GM18873 (cell line): ENCODE data around the gene SPRY4.
"Not testable (repeated sequence)": the region's sequence is repeated elsewhere in the genome, so short reads cannot be mapped to it uniquely, and the experiment has no call there.

Source experiments
- ATAC-seq: cut with Tn5 transposase; IDR thresholded peaks from one replicate; pipeline ENCODE4 v1.9.1; 2021; ENCODE audit warnings: mild to moderate bottlenecking, moderate library complexity, moderate number of reproducible peaks; ENCODE audit not compliant: unreplicated experiment, low FRiP score

The SPRY4 gene

DNA sequence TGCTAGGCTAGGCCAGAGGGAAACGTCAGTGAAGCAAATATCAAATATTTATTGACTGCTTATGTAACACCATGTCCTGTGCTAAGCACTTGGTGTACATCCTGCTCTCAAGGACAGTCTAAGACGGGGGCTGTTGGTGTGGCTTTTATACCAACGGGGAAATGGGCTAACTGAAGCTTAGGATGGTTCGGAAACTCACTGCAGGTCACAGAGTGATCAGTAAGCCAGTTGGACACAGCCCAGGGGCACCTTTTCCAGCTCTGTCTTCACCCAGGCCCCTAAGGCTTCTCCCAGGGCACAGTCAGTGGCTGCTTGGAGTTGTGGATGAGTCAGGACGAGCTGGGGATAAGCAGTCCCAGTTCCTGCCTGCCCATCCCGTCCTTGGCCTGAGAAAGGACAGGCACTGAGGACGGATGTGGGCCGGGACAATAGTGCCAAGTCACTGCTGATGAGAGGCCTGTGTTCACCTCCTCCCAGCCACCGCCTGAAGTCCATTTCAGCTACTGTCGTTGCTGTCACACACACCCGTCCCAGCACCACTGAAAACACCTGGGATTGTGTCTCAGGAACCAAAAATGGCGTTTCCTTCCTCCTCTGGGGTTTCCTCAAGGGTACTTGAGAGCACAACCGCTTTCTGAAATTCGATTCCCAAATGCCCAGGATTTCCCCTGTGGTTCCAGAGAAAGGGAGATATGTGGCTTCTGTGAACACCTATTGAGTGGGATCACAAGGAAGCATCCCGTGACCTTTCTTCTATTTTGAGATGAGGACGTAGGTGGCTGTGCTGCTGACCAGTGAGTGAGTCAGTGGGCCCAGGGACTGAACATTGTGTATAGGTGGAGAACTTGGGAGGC, 17.5 kb upstream of the SPRY4 start:
- no peak for ATAC-seq

DNA sequence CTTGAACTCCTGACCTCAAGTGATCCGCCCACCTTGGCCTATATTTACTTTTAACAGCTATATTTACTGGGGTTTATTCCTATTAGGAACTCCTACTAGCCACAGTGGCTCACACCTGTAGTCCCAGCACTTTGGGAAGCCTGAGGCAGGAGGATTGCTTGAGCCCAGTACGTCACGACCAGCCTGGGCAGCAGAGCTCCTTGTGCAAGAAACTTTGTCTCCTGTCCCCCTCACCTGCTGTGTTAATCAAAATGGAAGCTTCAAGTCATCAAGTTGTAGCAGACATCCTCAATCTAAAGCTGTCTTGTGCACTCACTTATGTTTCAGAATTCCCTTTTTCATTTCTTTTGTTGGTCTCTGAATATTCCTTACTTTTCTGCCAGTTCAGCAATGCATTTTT, 15.0 kb upstream of the SPRY4 start:
- no peak for ATAC-seq

DNA sequence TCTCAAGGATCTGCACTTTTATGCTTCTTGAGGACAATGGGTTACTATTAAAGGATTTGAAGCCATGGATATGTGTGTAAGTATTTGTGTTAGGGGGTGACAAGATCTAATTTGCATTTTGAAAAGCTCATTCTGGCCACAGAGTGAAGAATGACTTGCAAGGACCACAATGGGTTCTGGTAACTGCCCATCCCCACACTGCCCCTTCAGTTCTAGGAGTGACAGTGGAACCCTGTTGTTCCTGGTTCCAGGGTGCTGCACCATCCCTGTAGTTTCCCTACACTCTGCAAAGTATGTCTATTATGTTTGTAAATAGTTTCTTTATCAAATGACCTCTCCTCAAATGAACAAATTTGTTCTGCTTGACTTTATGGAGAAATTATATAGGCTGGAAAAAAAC, 9.7 kb upstream of the SPRY4 start:
- no peak for ATAC-seq

DNA sequence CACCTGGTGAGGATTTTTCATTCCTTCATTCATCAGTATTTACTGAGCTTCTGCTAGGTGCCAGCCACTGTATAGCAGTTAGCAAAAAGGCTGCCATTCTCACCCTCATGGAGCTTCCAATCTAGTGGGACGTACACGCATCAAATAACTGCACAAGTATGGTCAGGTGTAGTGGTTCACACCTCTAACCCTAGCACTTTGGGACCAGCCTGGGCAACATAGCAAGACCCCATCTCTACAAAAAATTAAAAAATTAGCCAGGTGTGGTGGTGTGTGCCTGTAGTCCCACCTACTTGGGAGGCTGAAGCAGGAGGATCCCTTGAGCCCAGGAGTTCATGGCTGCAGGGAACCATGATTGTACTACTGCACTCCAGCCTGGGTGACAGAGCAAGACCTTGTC, 8.9 kb upstream of the SPRY4 start:
- ATAC-seq: not testable (repeated sequence)

DNA sequence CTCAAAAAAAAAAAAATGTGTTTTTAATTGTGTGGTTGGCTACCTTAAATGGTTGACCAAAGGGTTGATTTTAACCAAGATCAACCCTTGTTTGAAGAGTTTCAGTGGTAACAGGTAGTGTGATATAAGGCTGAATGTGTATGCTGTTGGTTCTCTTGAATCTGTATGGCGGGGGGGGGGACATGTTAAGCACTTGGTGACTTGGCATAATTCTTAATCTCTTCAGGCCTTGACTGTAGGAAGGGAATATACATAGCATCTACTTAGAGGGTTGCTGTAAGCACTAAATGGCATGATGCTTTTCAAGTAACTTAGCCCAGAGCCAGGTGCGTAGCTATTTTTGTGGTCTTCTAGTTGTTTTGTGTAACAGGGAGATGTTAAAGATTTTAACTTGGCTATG, 5.6 kb upstream of the SPRY4 start:
- ATAC-seq: no peak

DNA sequence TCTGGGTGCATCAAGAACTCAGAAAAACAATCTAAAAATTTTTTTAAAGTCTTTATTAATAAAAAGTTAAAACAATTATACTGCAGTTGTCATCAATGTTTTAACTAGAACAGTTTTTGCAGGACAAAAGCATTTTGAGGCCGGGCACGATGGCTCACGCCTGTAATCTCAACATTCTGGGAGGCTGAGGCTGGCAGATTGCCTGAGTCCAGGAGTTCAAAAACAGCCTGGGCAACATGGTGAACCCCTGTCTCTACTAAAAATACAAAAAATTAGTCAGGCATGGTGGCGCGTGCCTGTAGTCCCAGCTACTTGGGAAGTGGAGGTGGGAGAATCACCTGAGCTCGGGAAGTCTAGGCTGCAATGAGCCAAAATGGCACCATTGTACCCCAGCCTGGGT, 5.2 kb upstream of the SPRY4 start:
- ATAC-seq: no peak

DNA sequence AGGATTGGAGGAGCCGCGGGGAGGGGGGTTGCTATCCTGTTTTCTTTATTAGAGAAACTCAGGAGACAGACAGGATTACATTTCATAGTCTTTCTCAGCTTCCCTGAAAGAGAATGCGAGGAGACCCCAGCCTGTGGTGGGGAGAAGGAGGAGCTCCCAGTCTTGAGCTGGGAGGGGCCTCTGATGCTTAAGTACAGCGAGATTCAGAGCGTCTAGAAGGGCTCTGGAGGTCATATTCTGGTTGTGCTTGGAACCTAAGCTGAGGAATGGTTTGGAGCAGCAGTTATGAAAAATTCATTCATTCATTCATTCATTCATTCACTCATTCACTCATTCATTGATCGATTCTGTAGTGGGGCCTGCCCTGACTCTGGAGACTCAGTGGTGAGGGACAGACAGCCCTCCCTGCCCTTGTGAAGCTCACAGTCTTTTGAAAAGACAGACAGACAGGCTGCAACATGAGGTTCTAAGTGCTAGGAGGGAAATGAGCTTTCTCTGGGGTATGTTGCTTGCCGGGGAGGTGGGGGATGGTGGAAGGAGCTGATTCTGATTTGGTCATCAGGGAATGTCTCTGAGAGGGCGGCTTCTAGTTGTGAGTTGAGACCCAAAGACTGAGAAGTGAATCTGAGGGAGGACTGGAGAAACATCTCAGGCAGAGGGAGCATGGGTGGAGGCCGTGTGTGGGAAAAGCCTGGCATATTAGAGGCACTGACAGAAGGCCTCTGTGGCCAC, 2.5 kb upstream of the SPRY4 start:
- no peak for ATAC-seq

DNA sequence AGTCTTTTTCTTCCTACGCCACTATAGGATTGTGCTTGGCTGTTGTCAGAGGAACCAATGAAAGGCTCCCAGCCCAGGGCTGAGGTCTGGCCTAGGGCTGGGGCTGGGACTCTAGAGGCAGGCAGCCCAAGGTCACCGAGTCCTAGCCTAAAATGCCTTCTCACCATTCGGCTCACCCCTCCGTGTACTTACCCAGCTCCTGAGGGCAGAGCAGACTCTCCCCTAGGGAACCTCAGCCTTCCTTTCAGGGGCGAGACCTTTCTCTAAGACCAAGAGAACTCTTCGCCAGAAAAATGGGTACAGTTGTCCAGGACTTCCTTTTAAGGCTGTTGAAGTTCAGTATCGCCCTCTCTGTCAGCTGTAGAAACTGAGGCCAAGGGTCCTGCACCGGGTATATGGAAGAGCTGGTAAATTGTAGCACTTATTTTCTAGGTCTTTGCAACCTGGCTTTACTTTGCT, 1.7 kb upstream of the SPRY4 start:
- ATAC-seq: no peak

DNA sequence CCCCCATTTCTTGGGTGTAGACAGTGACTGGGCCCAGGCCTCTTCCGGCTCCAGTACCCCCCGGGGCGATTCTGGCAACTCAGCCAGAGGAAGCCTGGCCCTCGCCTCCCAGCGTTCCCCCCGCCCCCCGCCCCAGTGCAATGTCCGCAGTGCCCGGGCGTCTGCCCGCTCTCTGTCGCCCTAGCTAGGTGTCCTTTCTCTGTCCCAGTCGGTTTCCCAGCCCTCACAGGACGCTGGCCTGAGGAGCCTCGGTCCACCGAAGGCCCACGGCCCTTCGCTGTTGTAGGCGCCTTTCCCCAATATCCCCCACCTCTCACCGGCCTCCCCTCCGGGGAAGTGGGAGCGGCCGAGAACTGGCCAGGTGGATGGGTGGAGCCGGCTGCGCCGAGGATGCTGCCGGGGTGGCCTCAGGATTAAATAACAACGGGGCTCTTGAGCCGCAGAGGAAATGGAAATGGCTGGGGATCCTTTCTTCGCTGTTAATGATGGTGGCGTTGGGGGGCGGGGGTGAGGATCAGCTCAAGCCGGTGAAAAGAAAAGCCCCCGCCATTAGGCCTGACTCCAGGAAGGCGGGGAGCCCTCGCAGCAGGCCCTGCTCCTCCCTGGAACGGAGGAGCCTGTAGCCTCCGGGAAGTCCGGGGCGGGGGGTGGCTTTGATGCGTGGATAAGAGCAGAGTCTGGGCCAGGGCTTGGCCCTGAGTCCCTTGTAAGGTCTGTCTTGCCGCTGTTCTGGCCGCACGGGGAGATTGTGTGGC, 1.1 kb upstream of the SPRY4 start:
- no peak for ATAC-seq

DNA sequence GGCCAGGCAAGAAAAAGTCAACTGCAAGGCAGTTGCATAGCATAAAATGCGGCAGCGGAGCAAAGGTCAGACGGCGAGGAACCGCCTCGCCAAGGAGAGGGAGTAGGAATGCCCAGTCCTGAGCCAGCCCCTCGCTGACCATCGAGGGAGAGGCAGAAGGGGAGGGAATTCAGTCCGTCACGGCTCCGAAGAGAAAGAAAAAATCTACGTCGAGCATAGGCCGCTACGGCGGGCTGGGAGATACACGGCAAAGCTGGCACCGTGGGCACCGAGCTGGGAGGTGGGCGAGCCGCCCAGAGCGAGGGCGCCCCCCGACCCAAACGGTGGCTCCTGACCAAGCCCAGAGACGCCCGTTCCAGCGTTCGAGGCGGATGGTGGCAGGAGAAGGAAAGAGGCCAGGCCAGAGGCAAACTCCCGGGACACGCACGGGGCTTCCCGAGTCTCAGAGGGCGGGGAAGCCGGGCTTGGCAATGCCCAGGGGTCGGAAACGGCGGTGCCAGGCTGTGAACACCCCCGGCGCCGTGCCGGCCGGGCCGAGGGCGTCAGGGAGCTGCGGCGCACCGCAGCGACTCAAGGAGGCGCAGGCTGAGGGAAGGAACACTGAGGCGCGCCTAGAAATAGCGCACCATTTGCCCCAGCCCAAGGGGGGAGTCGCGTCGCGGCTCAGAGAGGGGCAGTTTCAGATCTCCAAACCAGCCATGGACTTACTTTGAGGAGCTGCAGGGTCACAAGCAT, 518 bp downstream of the SPRY4 start:
- peak; percentile 36 for ATAC-seq

DNA sequence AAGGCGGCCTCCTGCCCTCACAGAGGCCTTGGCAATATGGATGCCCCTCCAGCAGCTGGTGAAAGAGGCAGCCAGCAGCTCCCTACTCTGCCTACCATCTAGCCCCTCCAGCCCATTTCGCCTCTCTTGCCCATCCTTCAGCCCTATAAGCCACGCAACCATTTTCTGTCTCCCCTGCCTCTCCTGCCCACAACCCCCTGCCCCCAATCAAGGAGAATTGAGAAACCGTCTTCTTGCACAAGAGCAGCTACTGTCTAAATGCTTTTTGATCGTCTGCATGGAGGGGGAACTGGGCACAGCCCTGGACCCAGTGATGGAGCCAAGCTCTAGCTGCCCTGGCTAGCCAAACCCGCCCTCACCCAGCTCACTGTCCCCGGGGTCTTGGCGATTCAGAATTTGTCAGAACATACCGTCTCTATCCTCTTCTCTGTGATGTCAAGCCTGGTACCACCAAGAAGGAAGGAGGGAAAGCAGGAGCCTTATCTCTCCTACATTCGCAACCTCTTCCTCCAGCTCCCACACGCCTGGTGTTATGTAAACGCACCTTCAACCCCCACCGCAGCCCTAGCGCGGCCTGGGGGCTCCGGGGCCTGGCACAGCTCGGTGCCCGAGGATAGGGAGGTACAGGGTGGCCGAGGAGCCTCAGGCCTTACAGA, 1.2 kb downstream of the SPRY4 start:
- ATAC-seq: no peak

DNA sequence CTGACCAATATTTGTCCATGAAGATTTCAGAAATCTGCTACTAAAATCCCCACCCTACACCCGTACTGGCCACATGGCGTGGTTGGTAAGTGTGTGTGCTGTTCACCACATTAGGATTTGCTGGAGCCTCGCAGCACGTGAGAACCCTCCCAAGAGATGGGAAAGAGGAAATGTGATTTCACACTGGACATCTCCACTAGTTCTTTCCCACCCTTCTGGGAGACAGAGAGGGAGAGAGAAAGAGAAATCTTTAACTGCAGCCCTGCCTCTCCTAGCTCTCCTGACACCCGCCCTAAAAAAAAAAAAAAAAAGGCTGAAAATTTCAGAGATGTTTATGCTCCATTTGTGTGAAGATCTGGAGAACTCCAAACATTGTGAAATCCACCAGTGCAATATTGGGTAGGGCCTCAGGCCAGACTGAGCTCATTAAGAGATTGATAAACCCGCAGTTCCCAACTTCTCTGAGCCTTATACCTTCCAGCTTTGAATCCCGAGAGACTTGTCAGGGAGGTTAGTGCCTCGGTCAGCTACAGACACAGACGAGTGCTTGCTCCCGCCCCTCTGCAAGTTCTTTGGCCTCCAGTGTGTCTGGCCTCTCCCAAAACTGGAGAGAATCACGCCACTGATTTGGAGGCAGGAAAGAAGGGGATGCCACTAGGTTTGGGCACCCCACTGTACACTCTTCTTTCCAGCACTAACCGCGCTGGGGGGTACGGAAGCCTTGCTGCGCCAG, 1.9 kb downstream of the SPRY4 start:
- ATAC-seq: no peak

DNA sequence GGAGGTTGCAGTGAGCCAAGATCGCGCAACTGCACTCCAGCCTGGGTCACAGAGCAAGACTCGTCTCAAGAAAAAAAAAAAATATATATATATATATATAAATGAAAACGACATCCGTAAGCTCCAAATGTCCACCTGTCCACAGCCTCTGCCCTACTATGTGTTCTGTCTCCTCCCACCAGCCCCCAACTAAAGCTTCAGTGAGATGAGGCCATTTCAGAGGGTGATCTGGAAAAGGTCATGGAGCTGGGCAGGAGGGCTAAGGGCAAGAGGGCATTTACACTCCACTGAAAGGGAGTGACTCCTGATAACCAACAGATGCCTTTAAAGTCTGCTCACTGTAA, 2.4 kb downstream of the SPRY4 start:
- ATAC-seq: no peak

DNA sequence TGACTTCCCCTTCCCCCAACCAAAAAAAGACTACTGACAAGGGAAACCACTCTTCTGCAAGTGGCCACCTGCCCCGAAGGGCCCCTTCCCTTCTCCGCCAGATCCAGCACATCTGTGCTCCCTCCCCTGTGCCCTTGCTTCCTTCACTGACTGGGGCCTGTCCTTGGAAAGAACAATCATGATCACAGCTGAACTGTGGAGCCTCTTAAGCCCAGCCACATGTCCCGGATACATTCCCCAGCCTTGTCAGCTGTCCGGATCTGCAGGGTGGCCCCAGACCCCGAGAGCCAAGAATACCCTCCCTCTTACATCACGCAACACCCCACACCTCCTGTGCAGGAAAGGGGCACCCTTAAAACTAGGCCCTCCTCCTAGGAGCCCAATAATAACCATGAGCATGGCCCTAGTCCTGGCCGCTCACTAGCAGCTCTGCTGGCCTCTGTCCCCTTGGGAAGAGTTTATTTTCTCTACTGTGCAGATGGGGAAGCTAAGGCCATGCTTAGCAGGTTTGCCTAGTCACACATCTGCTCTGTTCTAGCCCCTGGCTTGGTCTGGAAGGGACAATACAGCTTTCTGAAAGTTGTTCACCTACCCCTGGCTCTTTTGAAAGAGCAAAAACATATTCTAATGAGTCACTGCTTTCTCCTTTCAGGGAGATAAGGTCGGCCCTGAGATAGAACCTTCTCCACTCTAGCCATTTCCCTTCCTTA, 3.8 kb downstream of the SPRY4 start:
- ATAC-seq: no peak

DNA sequence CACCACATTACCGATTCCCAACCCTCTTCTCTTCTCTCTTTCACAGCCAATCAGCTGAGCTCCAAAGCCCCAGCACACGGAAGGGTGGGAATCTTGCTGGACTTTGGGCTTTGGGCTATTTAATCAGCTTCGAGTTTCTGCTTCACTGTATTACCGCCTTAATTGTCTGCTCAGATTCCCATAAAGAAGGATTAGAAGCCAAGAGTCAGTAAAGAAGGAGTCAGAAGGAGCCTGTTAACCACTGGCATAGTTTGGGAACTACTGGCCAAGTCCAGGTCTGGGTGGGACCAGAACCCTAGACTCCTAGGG, 4.4 kb downstream of the SPRY4 start:
- ATAC-seq: no peak

DNA sequence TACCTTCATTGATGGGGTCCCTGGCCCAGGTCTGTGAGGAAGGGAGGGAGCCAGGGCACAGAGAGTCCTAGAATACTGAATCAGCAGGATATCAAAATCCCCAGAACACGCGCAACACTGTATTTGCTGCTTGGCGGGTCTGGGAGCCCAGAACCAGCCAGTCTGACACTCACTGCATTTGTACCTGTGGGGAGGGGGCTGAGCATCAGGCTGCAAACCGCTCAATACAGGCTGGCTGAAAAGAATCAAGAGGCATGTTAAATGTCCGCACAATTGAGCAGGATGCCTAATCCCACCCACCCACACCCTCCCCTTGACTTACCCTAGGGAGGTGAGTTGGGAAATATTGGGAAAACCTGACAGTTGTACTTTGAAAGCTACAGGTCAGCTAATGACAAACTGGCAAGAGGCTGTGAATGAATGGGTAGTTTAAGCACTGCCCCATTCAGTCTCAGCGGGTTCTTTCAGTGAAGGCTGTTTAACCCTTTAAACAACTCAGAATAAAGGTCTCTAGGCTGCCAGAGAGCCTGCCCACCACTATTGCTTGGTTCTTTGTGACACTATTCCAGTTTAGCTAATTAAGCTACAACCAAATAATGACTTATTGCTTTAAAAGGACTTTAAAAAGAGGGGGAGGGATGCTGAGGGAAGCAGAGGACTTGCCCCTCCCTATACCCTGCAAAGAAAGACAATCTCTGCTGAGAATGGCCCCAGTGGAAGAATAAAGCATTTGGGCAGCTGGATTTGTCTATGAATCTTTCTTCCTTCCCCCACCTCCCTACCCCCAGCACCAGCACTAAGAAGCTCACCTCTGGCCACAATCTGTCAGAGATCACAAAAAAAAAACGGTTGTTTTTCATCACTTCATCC, 5.0 kb downstream of the SPRY4 start:
- ATAC-seq: no peak

DNA sequence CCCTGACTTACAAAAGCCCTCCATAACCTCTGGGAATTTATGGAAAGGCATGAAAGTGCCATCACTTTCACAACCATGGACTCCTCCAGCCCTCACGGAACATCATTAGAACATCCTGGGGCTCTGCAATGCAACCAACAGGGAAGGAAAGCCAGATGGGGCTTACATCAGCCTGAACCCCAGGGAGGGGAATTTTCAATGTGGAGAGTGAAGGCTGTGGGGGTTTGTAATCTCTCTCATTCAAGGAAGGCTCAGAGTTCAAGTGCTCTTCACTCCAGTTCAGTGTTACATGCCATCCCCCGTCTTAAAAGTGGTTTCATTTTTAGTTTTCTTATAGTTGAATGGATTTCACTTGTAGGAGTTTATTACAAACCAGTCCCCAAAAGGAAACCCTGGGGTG, 5.7 kb downstream of the SPRY4 start:
- no peak for ATAC-seq

DNA sequence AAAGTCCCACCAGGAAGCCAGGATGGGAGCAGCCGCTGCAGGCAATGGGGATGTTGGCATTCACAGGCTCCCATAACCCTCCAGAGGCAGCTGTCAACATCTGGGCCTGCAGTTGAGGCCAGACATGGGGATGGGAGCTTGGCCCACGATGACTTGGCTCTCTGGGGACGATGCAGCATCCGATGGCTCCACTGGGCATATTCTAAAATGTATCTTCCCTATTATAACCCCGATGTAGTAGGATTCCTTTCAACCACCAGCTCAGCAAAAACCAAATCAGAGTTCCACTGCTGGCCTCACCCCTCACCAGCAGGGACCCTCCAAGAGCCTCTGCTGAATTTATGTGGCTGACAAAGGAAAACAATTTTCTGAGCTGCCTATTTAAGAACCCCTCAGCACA, 7.1 kb downstream of the SPRY4 start:
- no peak for ATAC-seq
